HEK293 (cell line): ENCODE data around the gene KLF13.

Experiments used
- CTCF ChIA-PET: fragments of 350-600 bp; formaldehyde crosslinking; extraction: SDS; loops from one replicate; lab custom pipeline; 2021; ENCODE audit warnings: antibody characterized with exemption; lab: Yijun Ruan, JAX
- POLR2A ChIA-PET: fragments of 300-600 bp; formaldehyde crosslinking; extraction: SDS; loops from one replicate; lab custom pipeline; 2020; ENCODE audit warnings: antibody characterized with exemption, inconsistent platforms; lab: Yijun Ruan, JAX
- H3K27ac ChIP-seq: fragments of 200-500 bp; sonication (Bioruptor generic); 2 replicates; pipeline ENCODE4 v1.5.1; 2014; ENCODE audit warnings: low read depth, low read length, control low read depth, inconsistent platforms; ENCODE audit errors: extremely low read depth
- H3K36me3 ChIP-seq, 2 experiments: fragments of 200-500 bp in 1 of 2; sonication (Bioruptor generic) in 1 of 2; 1 replicate in 1 of 2; 2 replicates in 1 of 2; pipeline ENCODE4 v1.5.1; 2014 to 2017; ENCODE audit warnings: inconsistent platforms in 2 of 2, low read length in 2 of 2; ENCODE audit not compliant: control insufficient read depth in 2 of 2, insufficient read depth in 1 of 2
- H3K4me1 ChIP-seq: fragments of 200-500 bp; sonication (Bioruptor generic); 2 replicates; pipeline ENCODE4 v1.5.1; 2014; ENCODE audit warnings: mild to moderate bottlenecking, low read length, inconsistent platforms; ENCODE audit not compliant: control insufficient read depth, insufficient read depth
- H3K4me3 ChIP-seq: 2 replicates; pipeline ENCODE4 v1.5.1; 2011; ENCODE audit warnings: low read depth, mild to moderate bottlenecking, control low read depth, low read length, moderate library complexity
- H3K9me3 ChIP-seq: fragments of 200-500 bp; sonication (Bioruptor generic); 2 replicates; pipeline ENCODE4 v1.5.1; 2014; ENCODE audit warnings: low read depth, low read length, inconsistent platforms; ENCODE audit not compliant: control insufficient read depth, insufficient read depth
- BCL6B ChIP-seq: fragments of 450-650 bp; formaldehyde crosslinking; IDR thresholded peaks from 2 replicates; pipeline ENCODE4 v1.5.1; 2017; ENCODE audit warnings: missing biosample characterization, missing genetic modification characterization
- KLF10 ChIP-seq: fragments of 450-650 bp; IDR thresholded peaks from 2 replicates; pipeline ENCODE4 v1.5.1; 2018; ENCODE audit warnings: missing biosample characterization, mild to moderate bottlenecking, missing genetic modification characterization
- SALL2 ChIP-seq: fragments of 450-650 bp; formaldehyde crosslinking; IDR thresholded peaks from 2 replicates; pipeline ENCODE4 v1.5.0; 2017; ENCODE audit warnings: missing biosample characterization, mild to moderate bottlenecking, missing genetic modification characterization, borderline replicate concordance
- SETDB1 ChIP-seq: IDR thresholded peaks from one replicate; pipeline ENCODE4 v1.6.1; 2017; ENCODE audit warnings: mild to moderate bottlenecking, low read length, moderate library complexity, mixed read lengths; ENCODE audit not compliant: insufficient read length
- ZNF10 ChIP-seq: fragments of 450-650 bp; formaldehyde crosslinking; IDR thresholded peaks from 2 replicates; pipeline ENCODE4 v1.5.1; 2017; ENCODE audit warnings: missing biosample characterization, missing genetic modification characterization
- ZNF121 ChIP-seq: fragments of 450-650 bp; formaldehyde crosslinking; IDR thresholded peaks from 2 replicates; pipeline ENCODE4 v1.5.1; 2016; ENCODE audit warnings: missing biosample characterization, missing genetic modification characterization
- ZNF140 ChIP-seq: fragments of 450-650 bp; formaldehyde crosslinking; IDR thresholded peaks from 2 replicates; pipeline ENCODE4 v1.5.1; 2016; ENCODE audit warnings: missing biosample characterization, missing genetic modification characterization
- ZNF16 ChIP-seq: fragments of 450-650 bp; formaldehyde crosslinking; IDR thresholded peaks from 2 replicates; pipeline ENCODE4 v1.5.1; 2016; ENCODE audit warnings: low read depth, missing biosample characterization, missing genetic modification characterization
- ZNF324 ChIP-seq: fragments of 450-650 bp; formaldehyde crosslinking; IDR thresholded peaks from 2 replicates; pipeline ENCODE4 v1.5.1; 2016; ENCODE audit warnings: missing biosample characterization, missing genetic modification characterization
- ZNF37A ChIP-seq: fragments of 450-650 bp; IDR thresholded peaks from 2 replicates; pipeline ENCODE4 v1.5.1; 2018; ENCODE audit warnings: missing biosample characterization, missing genetic modification characterization
- ZNF548 ChIP-seq: fragments of 450-650 bp; formaldehyde crosslinking; IDR thresholded peaks from 2 replicates; pipeline ENCODE4 v1.5.1; 2016; ENCODE audit warnings: missing biosample characterization, missing genetic modification characterization
- ZNF621 ChIP-seq: fragments of 450-650 bp; formaldehyde crosslinking; IDR thresholded peaks from 2 replicates; pipeline ENCODE4 v1.5.1; 2017; ENCODE audit warnings: missing biosample characterization, missing genetic modification characterization
- ZNF677 ChIP-seq: fragments of 450-650 bp; IDR thresholded peaks from 2 replicates; pipeline ENCODE4 v1.5.0; 2018; ENCODE audit warnings: missing biosample characterization, mild to moderate bottlenecking, missing genetic modification characterization, moderate library complexity
- ZNF837 ChIP-seq: fragments of 450-650 bp; formaldehyde crosslinking; IDR thresholded peaks from 2 replicates; pipeline ENCODE4 v1.5.1; 2016; ENCODE audit warnings: missing biosample characterization, missing genetic modification characterization
- ZXDB ChIP-seq: fragments of 450-650 bp; formaldehyde crosslinking; IDR thresholded peaks from 2 replicates; pipeline ENCODE4 v1.5.1; 2016; ENCODE audit warnings: missing biosample characterization, missing genetic modification characterization
- TF ChIP-seq, protein P1 (sequence below): fragments of 450-650 bp; formaldehyde crosslinking; IDR thresholded peaks from 2 replicates; pipeline ENCODE4 v1.5.1; 2016; ENCODE audit warnings: missing biosample characterization, missing genetic modification characterization
- TF ChIP-seq, protein P2 (sequence below): sonication (generic); formaldehyde crosslinking; IDR thresholded peaks from 2 replicates; pipeline ENCODE4 v1.8.1; 2022; ENCODE audit warnings: mild to moderate bottlenecking, moderate library complexity, missing genetic modification reagents

The KLF13 gene

DNA sequence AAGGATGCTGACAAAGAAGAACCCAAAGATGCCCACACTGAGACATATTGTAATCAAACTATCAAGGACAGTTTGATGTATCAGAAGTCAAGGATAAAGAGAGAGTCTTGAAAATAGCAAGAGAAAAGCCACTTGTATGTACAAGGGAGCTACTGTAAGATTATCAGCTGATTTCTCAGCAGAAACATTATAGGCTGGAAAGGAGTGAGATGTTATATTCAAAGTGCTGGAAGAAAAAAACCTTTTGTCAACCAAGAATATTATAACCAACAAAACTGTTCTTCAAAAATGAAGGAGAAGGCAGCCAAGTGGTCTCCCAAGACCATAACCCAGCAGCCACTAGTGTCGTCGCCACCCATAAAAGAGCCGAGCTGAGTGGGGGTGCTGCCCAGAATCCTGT, 93.2 kb downstream of the KLF13 start:
- Histone ChIP-seq H3K27ac (no peak overlapping the region), H3K4me3 (no peak overlapping the region), H3K9me3 (no peaks in the 10 kb centered on the region), H3K4me1 (no peaks in the 10 kb centered on the region), H3K36me3 (no peaks in the 10 kb centered on the region)
- no peak for TF ChIP-seq ZNF677 (tag by site-specific recombination)
- TF ChIP-seq ZNF16, result no peak
- no peak for TF ChIP-seq ZNF621 (tag by site-specific recombination)
- no peak for TF ChIP-seq ZNF140 (tag by site-specific recombination)
- no peak for TF ChIP-seq SALL2 (tag by site-specific recombination)
- TF ChIP-seq ZNF837 (tag by site-specific recombination), result no peak
- TF ChIP-seq SETDB1, result peak; percentile 90
- CTCF ChIA-PET, result interaction anchor here (0.8 kb wide), 1 partner anchor 69 kb away, joined by 3 read pairs; no protein-coding TSS in a partner anchor
- POLR2A ChIA-PET, result no interaction called here

DNA sequence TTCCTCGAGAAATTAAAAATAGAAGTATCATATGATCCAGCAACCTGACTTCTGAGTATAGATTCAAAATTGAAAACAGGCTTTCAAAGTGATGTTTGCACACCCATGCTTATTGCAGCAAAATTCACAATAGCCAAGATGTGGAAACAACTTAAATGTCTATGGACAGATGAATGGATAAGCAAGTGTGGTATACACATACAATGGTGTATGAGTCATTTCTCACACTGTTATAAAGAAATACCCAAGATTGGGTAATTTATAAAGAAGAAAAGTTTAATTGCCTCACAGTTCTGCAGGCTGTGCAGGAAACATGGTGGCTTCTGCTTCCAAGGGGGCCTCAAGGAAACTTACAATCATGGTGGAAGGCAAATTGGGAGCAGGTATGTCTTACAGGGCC, 100.8 kb downstream of the KLF13 start:
- Histone ChIP-seq H3K4me1 (no peaks in the 10 kb centered on the region), H3K4me3 (no peak overlapping the region), H3K36me3 (no peaks in the 10 kb centered on the region), H3K9me3 (no peaks in the 10 kb centered on the region), H3K27ac (no peak overlapping the region)
- ChIA-PET POLR2A (no interaction called here), CTCF (no interaction called here)
- TF ChIP-seq ZXDB (tag by site-specific recombination) (no peak), ZNF121 (no peak), ZNF37A (tag by site-specific recombination) (no peak), SETDB1 (no peak), BCL6B (no peak), ZNF548 (tag by site-specific recombination) (no peak), ZNF10 (no peak), KLF10 (tag by site-specific recombination) (no peak), ZNF324 (tag by site-specific recombination) (no peak)
- TF ChIP-seq, protein P1, sequence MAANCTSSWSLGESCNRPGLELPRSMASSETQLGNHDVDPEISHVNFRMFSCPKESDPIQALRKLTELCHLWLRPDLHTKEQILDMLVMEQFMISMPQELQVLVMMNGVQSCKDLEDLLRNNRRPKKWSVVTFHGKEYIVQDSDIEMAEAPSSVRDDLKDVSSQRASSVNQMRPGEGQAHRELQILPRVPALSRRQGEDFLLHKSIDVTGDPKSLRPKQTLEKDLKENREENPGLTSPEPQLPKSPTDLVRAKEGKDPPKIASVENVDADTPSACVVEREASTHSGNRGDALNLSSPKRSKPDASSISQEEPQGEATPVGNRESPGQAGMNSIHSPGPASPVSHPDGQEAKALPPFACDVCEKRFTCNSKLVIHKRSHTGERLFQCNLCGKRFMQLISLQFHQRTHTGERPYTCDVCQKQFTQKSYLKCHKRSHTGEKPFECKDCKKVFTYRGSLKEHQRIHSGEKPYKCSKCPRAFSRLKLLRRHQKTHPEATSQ (tag by site-specific recombination), result no peak
- TF ChIP-seq, protein P2, sequence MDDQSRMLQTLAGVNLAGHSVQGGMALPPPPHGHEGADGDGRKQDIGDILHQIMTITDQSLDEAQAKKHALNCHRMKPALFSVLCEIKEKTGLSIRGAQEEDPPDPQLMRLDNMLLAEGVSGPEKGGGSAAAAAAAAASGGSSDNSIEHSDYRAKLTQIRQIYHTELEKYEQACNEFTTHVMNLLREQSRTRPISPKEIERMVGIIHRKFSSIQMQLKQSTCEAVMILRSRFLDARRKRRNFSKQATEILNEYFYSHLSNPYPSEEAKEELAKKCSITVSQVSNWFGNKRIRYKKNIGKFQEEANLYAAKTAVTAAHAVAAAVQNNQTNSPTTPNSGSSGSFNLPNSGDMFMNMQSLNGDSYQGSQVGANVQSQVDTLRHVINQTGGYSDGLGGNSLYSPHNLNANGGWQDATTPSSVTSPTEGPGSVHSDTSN (CRISPR knock-in tag), result no peak
